Superior temporal gyrus (tissue), 1 donor: ENCODE data around the gene KNG1.

ENCODE experiments used
- DNase-seq: peaks from one replicate; pipeline ENCODE4 v3.0.0-alpha.2; 2016; ENCODE audit errors: extremely low spot score

Gene KNG1

GRCh38 chr3:186772701-186773417 lies 55.7 kb downstream of the KNG1 start:
- DNase-seq, result peak; percentile 38

GRCh38 chr3:186775999-186776398 lies 58.8 kb downstream of the KNG1 start:
- no peak for DNase-seq

GRCh38 chr3:186779204-186779603 lies 62.0 kb downstream of the KNG1 start:
- DNase-seq, result no peak

- peak; percentile 79 for DNase-seq
Measured at GRCh38 chr3:186782542-186783057, 65.4 kb downstream of the KNG1 start.

GRCh38 chr3:186783058-186783730 lies 66.0 kb downstream of the KNG1 start, which contains the start of gene EIF4A2:
EIF4A2 (plus strand) TSS chr3:186783577; CDS start chr3:186783611, 34 bp downstream.
- DNase-seq, result peak; percentile 94

GRCh38 chr3:186783731-186784515 lies 66.8 kb downstream of the KNG1 start:
- DNase-seq, result peak; percentile 85

- no peak for DNase-seq
Measured at GRCh38 chr3:186784820-186785494, 67.8 kb downstream of the KNG1 start.

GRCh38 chr3:186785495-186786018 lies 68.4 kb downstream of the KNG1 start:
- no peak for DNase-seq

- DNase-seq, result no peak
Measured at GRCh38 chr3:186786922-186787321, 69.8 kb downstream of the KNG1 start.

GRCh38 chr3:186787642-186788481 lies 70.7 kb downstream of the KNG1 start:
- no peak for DNase-seq

- DNase-seq, result no peak
Measured at GRCh38 chr3:186788482-186789370, 71.6 kb downstream of the KNG1 start.

- DNase-seq, result no peak
Measured at GRCh38 chr3:186789554-186790260, 72.5 kb downstream of the KNG1 start.

- no peak for DNase-seq
Measured at GRCh38 chr3:186790261-186790981, 73.3 kb downstream of the KNG1 start.
